Fibroblast of the aortic adventitia (primary cell): ENCODE measurements around the gene PKP2. TPM values are rescaled to one million over a fixed set of nuclear protein-coding genes. Genes with fewer than 3 reads are reported as not detected.
A peak's percentile ranks its signal among the peaks of the same experiment; 100 is the strongest.

Experiments used
- DNase-seq: peaks from one replicate; pipeline ENCODE4 v3.0.0-alpha.2; 2010; ENCODE audit warnings: low read depth
- H3K4me3 ChIP-seq: 2 replicates; pipeline ENCODE4 v1.5.1; 2011; ENCODE audit warnings: low read depth, mild to moderate bottlenecking, control low read depth, low read length, moderate library complexity
- total RNA-seq: library from RNA; depleted of rRNA; stranded (reverse); fragments of >200 nt; gene quantifications from 2 replicates; pipeline ENCODE4 v1.2.3, GENCODE V29; 2012; ENCODE audit warnings: low replicate concordance
- TF ChIP-seq, protein P1 (sequence below): IDR thresholded peaks from 2 replicates; pipeline ENCODE4 v1.5.1; 2011; ENCODE audit warnings: mild to moderate bottlenecking, low read length, control low read depth, inconsistent platforms; ENCODE audit not compliant: insufficient read depth

PKP2 gene
- total RNA-seq, 1 donor = 0.45 TPM

DNA sequence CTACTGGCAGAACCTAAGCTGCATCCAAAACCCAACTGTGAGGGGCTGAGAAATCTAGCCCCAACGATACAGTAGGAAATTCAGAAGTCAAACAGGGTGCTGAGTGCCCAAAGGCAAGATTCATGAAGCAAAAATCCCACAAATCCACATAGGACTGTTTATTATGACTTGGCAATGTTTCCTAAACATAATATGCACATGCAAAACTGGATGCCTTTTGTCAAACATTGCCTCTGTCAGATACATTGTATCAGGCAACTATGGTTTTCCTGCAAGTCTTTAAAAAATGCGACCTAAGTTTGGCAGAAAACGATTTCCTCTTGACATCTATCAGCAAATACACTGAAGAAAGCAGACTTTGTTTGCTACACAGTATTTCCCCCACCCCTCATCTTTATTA, 113.5 kb downstream of the PKP2 start:
- DNase-seq = no peak
- TF ChIP-seq, protein P1, sequence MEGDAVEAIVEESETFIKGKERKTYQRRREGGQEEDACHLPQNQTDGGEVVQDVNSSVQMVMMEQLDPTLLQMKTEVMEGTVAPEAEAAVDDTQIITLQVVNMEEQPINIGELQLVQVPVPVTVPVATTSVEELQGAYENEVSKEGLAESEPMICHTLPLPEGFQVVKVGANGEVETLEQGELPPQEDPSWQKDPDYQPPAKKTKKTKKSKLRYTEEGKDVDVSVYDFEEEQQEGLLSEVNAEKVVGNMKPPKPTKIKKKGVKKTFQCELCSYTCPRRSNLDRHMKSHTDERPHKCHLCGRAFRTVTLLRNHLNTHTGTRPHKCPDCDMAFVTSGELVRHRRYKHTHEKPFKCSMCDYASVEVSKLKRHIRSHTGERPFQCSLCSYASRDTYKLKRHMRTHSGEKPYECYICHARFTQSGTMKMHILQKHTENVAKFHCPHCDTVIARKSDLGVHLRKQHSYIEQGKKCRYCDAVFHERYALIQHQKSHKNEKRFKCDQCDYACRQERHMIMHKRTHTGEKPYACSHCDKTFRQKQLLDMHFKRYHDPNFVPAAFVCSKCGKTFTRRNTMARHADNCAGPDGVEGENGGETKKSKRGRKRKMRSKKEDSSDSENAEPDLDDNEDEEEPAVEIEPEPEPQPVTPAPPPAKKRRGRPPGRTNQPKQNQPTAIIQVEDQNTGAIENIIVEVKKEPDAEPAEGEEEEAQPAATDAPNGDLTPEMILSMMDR = no peak
- H3K4me3 ChIP-seq = no peak overlapping the region

GRCh38 chr12:32780071-32780470, 116.5 kb downstream of the PKP2 start:
- DNase-seq = peak; percentile 38
- H3K4me3 ChIP-seq = no peak overlapping the region
- TF ChIP-seq, protein P1 = no peak

DNA sequence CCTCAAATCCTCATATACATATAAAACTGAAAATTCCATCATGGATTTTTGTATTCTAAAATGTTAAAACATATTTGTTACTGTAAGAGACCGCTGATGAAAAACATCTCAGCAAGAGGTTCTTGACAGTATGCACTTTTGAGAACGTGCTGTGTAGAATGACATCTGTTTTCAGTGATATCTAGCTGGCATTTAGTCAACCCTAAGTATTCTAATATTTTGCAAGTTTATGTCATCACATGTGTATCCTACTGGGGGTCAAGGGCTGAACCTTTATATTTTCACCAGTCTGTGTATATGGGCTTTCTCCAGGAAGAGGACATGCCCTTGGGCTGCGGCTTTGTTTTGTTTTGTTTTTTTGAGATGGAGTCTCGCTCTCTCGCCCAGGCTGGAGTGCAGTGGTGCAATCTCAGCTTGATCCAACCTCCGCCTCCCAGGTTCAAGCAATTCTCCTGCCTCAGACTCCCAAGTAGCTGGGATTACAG, 118.8 kb downstream of the PKP2 start:
- no peak overlapping the region for H3K4me3 ChIP-seq
- TF ChIP-seq, protein P1 = no peak
- no peak for DNase-seq

GRCh38 chr12:32777159-32777558, 119.4 kb downstream of the PKP2 start:
- DNase-seq = no peak
- no peak overlapping the region for H3K4me3 ChIP-seq
- TF ChIP-seq, protein P1 = no peak

DNA sequence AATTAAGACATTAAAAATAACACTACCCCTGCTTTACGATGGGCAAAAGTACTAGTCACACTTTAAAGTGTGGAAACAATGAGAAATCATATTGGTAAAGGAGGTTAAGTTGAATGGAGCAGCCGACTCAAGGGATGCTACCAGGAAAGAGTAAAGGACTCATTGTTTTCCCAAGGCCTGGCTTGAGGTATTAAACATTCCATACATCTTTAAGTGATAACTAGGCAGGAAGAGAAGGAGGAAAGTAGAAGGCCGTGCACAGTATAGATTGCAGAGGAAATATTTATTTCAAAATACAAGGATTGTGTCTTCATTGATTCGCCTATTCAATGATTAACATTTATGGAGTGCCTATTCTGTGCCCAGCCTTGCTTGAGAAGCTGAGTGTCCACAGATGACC, 120.3 kb downstream of the PKP2 start:
- H3K4me3 ChIP-seq = no peak overlapping the region
- TF ChIP-seq, protein P1 = no peak
- DNase-seq = no peak

- no peak overlapping the region for H3K4me3 ChIP-seq
- TF ChIP-seq, protein P1 = no peak
- no peak for DNase-seq
Observed at GRCh38 chr12:32773691-32774090, 122.9 kb downstream of the PKP2 start.

DNA sequence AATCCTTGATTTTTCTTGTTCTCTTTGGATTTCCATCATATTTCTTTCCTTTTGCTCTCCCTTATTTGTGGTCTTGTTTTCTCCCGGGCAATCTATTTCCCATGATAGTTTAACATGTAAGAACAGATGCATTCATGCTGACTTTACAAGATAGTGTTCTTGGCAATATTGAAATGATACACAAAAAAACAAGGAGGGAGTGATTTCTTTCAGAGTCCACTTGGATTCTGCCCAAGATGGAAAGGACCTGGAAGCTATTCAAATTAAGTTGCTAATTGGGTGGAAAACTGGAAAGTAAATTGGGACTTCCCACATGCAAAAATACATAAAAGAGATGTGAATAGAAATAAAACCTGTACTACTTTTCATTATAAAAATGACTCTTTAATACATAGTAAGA, 126.4 kb downstream of the PKP2 start:
- no peak overlapping the region for H3K4me3 ChIP-seq
- no peak for DNase-seq
- TF ChIP-seq, protein P1 = no peak
